Panc1 (cell line): ENCODE results near the gene TEX14. TPM values are rescaled to one million over a fixed set of nuclear protein-coding genes. Genes with fewer than 3 reads are reported as not detected.

ENCODE experiments used
- ATAC-seq: fragments of 200-7000 bp; cut with Tn5 transposase; 2 replicates; pipeline ENCODE4 v1.9.1; 2020; ENCODE audit warnings: mild to moderate bottlenecking, moderate library complexity
- BruUV-seq: library from RNA; stranded (reverse); fragments of 400-500 nt; replicated peaks from 2 replicates; lab custom pipeline; 2021; lab: Mats Ljungman, UMichigan
- CTCF ChIA-PET: fragments of 300-600 bp; sonication (Branson Sonifier 250); formaldehyde crosslinking; loops from one replicate; lab custom pipeline; 2022; ENCODE audit warnings: antibody characterized with exemption; lab: Charles Lee
- POLR2A ChIA-PET: fragments of 300-600 bp; sonication (Branson Sonifier 250); formaldehyde crosslinking; loops from one replicate; lab custom pipeline; 2022; ENCODE audit warnings: antibody characterized with exemption; lab: Charles Lee
- DNase-seq: peaks from one replicate; pipeline ENCODE4 v3.0.0-alpha.2; 2010; ENCODE audit warnings: low read depth, low spot score
- H3K27ac ChIP-seq: 2 replicates; pipeline ENCODE4 v1.5.1; 2011; ENCODE audit warnings: mild to moderate bottlenecking, low read length, inconsistent platforms
- H3K27me3 ChIP-seq: fragments of 200-500 bp; sonication (Bioruptor generic); 2 replicates; pipeline ENCODE4 v1.6.0; 2014; ENCODE audit warnings: low read length, inconsistent platforms; ENCODE audit not compliant: control insufficient read depth, insufficient read depth
- H3K36me3 ChIP-seq: fragments of 200-500 bp; sonication (Bioruptor generic); 2 replicates; pipeline ENCODE4 v1.5.1; 2014; ENCODE audit warnings: inconsistent platforms, mild to moderate bottlenecking, low read length, moderate library complexity; ENCODE audit not compliant: control insufficient read depth, insufficient read depth
- H3K4me1 ChIP-seq: 2 replicates; pipeline ENCODE4 v1.5.1; 2011; ENCODE audit warnings: inconsistent platforms, mild to moderate bottlenecking, low read length, moderate library complexity; ENCODE audit not compliant: control insufficient read depth, insufficient read depth
- H3K4me3 ChIP-seq, 2 experiments: 2 replicates each; pipeline ENCODE4 v1.5.1; 2011 to 2012; ENCODE audit warnings: low read depth in 2 of 2, low read length in 2 of 2, mild to moderate bottlenecking in 2 of 2, inconsistent platforms in 1 of 2, moderate library complexity in 1 of 2
- H3K9me3 ChIP-seq: fragments of 200-500 bp; sonication (Bioruptor generic); 2 replicates; pipeline ENCODE4 v1.5.1; 2014; ENCODE audit warnings: low read depth, mild to moderate bottlenecking, inconsistent platforms, low read length, moderate library complexity; ENCODE audit not compliant: control insufficient read depth, insufficient read depth
- POLR2AphosphoS5 ChIP-seq: IDR thresholded peaks from 2 replicates; pipeline ENCODE4 v1.6.1; 2012; ENCODE audit warnings: mild to moderate bottlenecking, low read depth, low read length, moderate library complexity
- REST ChIP-seq, 2 experiments: IDR thresholded peaks; 2 replicates each; pipeline ENCODE4 v1.6.1; 2011 to 2012; ENCODE audit warnings: low read depth in 2 of 2, control low read depth in 1 of 2, low read length in 1 of 2, mild to moderate bottlenecking in 1 of 2, moderate library complexity in 1 of 2; ENCODE audit not compliant: insufficient read depth in 1 of 2
- SIN3A ChIP-seq: IDR thresholded peaks from 2 replicates; pipeline ENCODE4 v1.6.1; 2012; ENCODE audit warnings: low read depth, mild to moderate bottlenecking, low read length, moderate library complexity, borderline replicate concordance; ENCODE audit not compliant: insufficient read depth
- TCF7L2 ChIP-seq: IDR thresholded peaks from 2 replicates; pipeline ENCODE4 v1.6.1; 2011; ENCODE audit warnings: mild to moderate bottlenecking, low read depth, low read length, inconsistent platforms
- in situ Hi-C: cut with HindIII; loops from 2 replicates; pipeline ENCODE4 v1.10.0; 2016; ENCODE audit warnings: low sequenced_read_pairs, low pct_unique_long_range_greater_than_20kb
- intact Hi-C: fragments of 100-400 bp; cut with micrococcal nuclease; formaldehyde crosslinking; loops from one replicate; pipeline ENCODE4 v1.10.0; 2022; ENCODE audit not compliant: unreplicated experiment
- total RNA-seq: library from RNA; stranded (reverse); gene quantifications from one replicate; pipeline ENCODE4 v1.2.1, GENCODE V29; 2021; ENCODE audit not compliant: unreplicated experiment
- TF ChIP-seq, protein P1 (sequence below): fragments of 450-650 bp; IDR thresholded peaks from 2 replicates; pipeline ENCODE4 v1.5.1; 2017; ENCODE audit warnings: mild to moderate bottlenecking

Gene TEX14
- total RNA-seq, 1 experiment from 2014 or later, result not detected

DNA sequence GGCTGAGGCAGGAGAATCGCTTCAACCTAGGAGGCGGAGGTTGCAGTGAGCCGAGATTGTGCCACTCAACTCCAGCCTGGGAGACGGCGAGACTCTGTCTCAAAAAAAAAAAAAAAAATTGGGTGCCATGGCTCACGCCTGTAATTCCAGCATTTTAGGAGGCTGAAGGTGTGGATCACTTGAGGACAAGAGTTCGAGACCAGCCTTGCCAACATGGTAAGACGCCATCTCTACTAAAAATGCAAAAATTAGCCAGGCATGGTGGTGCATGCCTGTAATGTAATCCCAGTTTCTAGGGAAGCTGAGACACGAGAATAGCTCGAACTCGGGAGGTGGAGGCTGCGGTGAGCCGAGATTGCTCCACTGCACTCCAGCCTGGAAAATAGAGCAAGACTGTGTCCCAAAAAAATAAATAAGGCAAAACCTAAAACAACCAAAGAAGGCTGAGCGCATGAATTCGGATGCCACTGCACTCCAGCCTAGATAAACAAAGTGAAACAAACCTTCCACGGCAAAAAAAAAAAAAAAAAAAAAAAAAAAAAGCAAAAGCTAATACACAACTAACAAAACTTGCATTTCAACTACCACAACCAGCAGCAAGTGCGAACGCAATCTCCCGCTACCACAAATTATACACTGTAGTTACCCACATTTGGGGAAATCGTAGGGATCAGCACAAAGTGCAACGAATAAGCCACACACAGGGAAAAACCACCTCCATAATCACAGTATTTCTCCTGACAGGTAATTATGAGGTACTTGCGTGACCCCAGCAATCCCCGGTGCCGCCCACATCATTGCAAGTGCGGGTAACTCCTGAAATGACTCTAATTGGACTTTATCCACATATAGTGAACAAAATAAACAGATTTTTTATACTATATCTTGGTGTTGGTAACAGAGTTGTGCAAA is 25.6 kb downstream of the TEX14 start:
- no peaks in the 10 kb centered on the region for H3K9me3 ChIP-seq
- H3K4me3 ChIP-seq, result peak overlapping the region; percentile 14 to 52
- H3K27me3 ChIP-seq, result no peaks in the 10 kb centered on the region
- TF ChIP-seq TCF7L2 (no peak), POLR2AphosphoS5 (no peak; the same call in 1 of the 2 replicates), SIN3A (no peak), REST (IDR thresholded peaks at IDR 0.05; ENCODE audit: insufficient read depth in 1 of 2, low read depth in 2 of 2, low read length in 1 of 2) (no peak)
- TF ChIP-seq, protein P1, sequence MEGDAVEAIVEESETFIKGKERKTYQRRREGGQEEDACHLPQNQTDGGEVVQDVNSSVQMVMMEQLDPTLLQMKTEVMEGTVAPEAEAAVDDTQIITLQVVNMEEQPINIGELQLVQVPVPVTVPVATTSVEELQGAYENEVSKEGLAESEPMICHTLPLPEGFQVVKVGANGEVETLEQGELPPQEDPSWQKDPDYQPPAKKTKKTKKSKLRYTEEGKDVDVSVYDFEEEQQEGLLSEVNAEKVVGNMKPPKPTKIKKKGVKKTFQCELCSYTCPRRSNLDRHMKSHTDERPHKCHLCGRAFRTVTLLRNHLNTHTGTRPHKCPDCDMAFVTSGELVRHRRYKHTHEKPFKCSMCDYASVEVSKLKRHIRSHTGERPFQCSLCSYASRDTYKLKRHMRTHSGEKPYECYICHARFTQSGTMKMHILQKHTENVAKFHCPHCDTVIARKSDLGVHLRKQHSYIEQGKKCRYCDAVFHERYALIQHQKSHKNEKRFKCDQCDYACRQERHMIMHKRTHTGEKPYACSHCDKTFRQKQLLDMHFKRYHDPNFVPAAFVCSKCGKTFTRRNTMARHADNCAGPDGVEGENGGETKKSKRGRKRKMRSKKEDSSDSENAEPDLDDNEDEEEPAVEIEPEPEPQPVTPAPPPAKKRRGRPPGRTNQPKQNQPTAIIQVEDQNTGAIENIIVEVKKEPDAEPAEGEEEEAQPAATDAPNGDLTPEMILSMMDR, result no peak
- no peak for DNase-seq
- in situ Hi-C loops, result no loop called here
- H3K4me1 ChIP-seq, result peaks cover 4% of the 10 kb centered on the region; the same call in 1 of the 2 replicates
- CTCF ChIA-PET, result no interaction called here
- BruUV-seq, result no TSS peak
- intact Hi-C loops, result no loop called here
- no peaks in the 10 kb centered on the region for H3K36me3 ChIP-seq
- POLR2A ChIA-PET, result interaction anchor here (1.5 kb wide), 1 partner anchor 34 kb away, joined by 4 read pairs; no protein-coding TSS in a partner anchor
- H3K27ac ChIP-seq, result no peak overlapping the region
- no peak for ATAC-seq

GRCh38 chr17:58664302-58664701 is 27.5 kb downstream of the TEX14 start:
- TF ChIP-seq TCF7L2, result no peak
- TF ChIP-seq REST (IDR thresholded peaks at IDR 0.05; ENCODE audit: insufficient read depth in 1 of 2, low read depth in 2 of 2, low read length in 1 of 2), result no peak
- TF ChIP-seq POLR2AphosphoS5, result no peak
- no TSS peak for BruUV-seq
- CTCF ChIA-PET, result no interaction called here
- DNase-seq (no peak), ATAC-seq (no peak)
- Histone ChIP-seq H3K27me3 (no peaks in the 10 kb centered on the region), H3K9me3 (no peaks in the 10 kb centered on the region), H3K27ac (no peak overlapping the region), H3K4me1 (peaks cover 4% of the 10 kb centered on the region; the same call in 1 of the 2 replicates), H3K36me3 (no peaks in the 10 kb centered on the region), H3K4me3 (no peak overlapping the region)
- in situ Hi-C loops, result no loop called here
- POLR2A ChIA-PET, result no interaction called here
- intact Hi-C loops, result no loop called here
